ENCODE results near the gene POU3F1. TPM values are rescaled to one million over a fixed set of nuclear protein-coding genes. Genes with fewer than 3 reads are reported as not detected.

Gene POU3F1
- total RNA-seq, result not detected

- H3K27me3 Mint-ChIP-seq, result peaks cover 50% of the 10 kb centered on the region
Measured at GRCh38 chr1:38046333-38046883, at the start of gene POU3F1. POU3F1 (minus strand) TSS chr1:38046793; CDS start chr1:38046743, 50 bp downstream.

DNA sequence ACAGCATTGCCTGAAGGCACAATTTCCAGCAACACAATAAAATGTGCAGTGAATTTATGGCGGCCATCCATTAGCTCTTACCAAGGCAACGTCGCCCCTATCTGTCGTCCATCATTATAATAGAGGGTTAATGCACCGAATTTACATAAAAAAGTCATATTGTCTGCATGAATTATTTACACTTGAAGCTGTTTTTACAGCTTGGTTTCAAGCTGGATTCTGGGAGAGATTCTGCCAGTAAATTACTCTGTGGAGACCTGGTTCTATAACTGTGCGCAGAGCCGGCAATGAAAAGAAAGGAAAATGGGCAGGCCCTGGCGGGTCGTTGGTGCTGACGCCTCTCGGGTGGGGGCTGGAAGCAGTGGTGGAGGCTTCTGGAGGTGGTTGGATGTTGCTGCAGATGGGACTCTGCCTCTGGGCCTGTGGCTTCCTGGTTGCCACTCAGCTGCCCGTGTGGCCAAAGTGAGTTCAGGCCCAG, 48.9 kb upstream of the POU3F1 start:
- Mint-ChIP-seq H3K27me3 (peaks cover 18% of the 10 kb centered on the region), H3K36me3 (ENCODE audit: low read depth) (no peaks in the 10 kb centered on the region), H3K4me3 (no peak overlapping the region), H3K27ac (no peak overlapping the region), H3K9me3 (no peaks in the 10 kb centered on the region), H3K4me1 (no peaks in the 10 kb centered on the region)
- POLR2A ChIA-PET, result no interaction called here
- CTCF ChIA-PET, result interaction anchor here (1.1 kb wide), 1 partner anchor 19 kb away, joined by 3 read pairs; no protein-coding TSS in a partner anchor
- DNase-seq, result no peak

More at GRCh38 chr1:38046333-38046883, at the start of gene POU3F1:
- H3K9me3 Mint-ChIP-seq, result no peaks in the 10 kb centered on the region
- peak within 1 kb of the TSS; percentile 46 for H3K27ac Mint-ChIP-seq
- POLR2A ChIA-PET, result interaction anchor here (0.6 kb wide), 1 partner anchor 981 kb away, joined by 5 read pairs; no protein-coding TSS in a partner anchor
- H3K4me3 Mint-ChIP-seq, result peak within 1 kb of the TSS; percentile 70
- no peak for DNase-seq
- H3K36me3 Mint-ChIP-seq (ENCODE audit: low read depth), result no peaks in the 10 kb centered on the region
- H3K4me1 Mint-ChIP-seq, result peaks cover 7% of the 10 kb centered on the region
- CTCF ChIA-PET, result no interaction called here

- ChIA-PET CTCF (interaction anchor here (1.1 kb wide), 1 partner anchor 20 kb away, joined by 3 read pairs; no protein-coding TSS in a partner anchor), POLR2A (no interaction called here)
- no peaks in the 10 kb centered on the region for H3K9me3 Mint-ChIP-seq
- no peaks in the 10 kb centered on the region for H3K36me3 Mint-ChIP-seq (ENCODE audit: low read depth)
- H3K27ac Mint-ChIP-seq, result no peak overlapping the region
- no peak for DNase-seq
- H3K4me3 Mint-ChIP-seq, result no peak overlapping the region
- peaks cover 20% of the 10 kb centered on the region for H3K27me3 Mint-ChIP-seq
- no peaks in the 10 kb centered on the region for H3K4me1 Mint-ChIP-seq
Measured at GRCh38 chr1:38094711-38095290, 48.2 kb upstream of the POU3F1 start.

- ChIA-PET CTCF (no interaction called here), POLR2A (no interaction called here)
- Mint-ChIP-seq H3K9me3 (no peaks in the 10 kb centered on the region), H3K4me1 (no peaks in the 10 kb centered on the region), H3K27me3 (peaks cover 19% of the 10 kb centered on the region), H3K4me3 (no peak overlapping the region), H3K36me3 (ENCODE audit: low read depth) (no peaks in the 10 kb centered on the region), H3K27ac (no peak overlapping the region)
- DNase-seq, result no peak
Measured at GRCh38 chr1:38093569-38094520, 47.3 kb upstream of the POU3F1 start.

DNA sequence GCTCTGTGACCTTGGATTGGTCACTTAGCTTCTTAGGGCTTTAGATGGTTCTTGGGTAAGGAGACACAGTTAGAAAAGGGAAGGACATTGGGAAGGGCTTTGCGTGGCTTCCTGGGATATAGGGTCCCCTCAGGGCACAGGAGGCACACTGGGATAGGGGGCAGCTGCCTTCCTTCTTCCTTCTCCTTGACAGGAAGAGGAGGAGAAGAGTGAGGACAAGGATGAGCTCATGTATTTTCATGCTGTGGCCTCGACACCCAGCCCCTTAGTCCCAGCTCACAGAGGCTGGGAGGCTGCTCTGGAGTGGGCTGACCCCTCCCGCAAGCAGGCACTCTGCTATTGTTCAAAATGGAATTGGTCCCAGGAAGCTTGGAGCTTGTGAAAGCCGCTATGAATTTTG, 45.7 kb upstream of the POU3F1 start:
- Mint-ChIP-seq H3K27ac (no peak overlapping the region), H3K36me3 (ENCODE audit: low read depth) (no peaks in the 10 kb centered on the region), H3K4me1 (no peaks in the 10 kb centered on the region), H3K27me3 (peaks cover 19% of the 10 kb centered on the region), H3K4me3 (no peak overlapping the region), H3K9me3 (no peaks in the 10 kb centered on the region)
- ChIA-PET POLR2A (no interaction called here), CTCF (interaction anchor here (1.3 kb wide), 1 partner anchor 10 kb away, joined by 3 read pairs; no protein-coding TSS in a partner anchor)
- no peak for DNase-seq

DNA sequence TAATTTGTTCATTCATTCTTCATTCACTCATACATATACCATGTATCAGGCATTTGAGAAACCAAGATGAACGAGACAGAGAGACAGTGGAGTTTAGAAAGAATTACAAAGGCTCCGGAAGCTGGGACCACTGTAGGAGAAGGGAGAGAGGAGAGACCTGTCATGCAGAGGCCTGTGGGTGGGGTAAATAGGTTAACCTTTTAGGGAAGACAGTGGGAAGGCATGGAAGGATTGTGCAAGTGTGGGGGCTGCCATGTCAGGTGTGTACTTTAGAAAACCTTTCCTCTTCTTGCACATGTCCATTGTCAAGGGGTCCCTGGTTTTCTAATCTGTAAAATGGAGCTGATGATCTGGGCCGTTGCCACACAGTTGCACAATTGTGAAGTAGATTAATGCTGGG, 44.2 kb upstream of the POU3F1 start:
- CTCF ChIA-PET, result interaction anchor here (1.3 kb wide), 1 partner anchor 8 kb away, joined by 3 read pairs; no protein-coding TSS in a partner anchor
- POLR2A ChIA-PET, result no interaction called here

GRCh38 chr1:38089712-38090360, 43.2 kb upstream of the POU3F1 start:
- DNase-seq, result no peak
- Mint-ChIP-seq H3K4me3 (no peak overlapping the region), H3K4me1 (no peaks in the 10 kb centered on the region), H3K27ac (no peak overlapping the region), H3K36me3 (ENCODE audit: low read depth) (no peaks in the 10 kb centered on the region), H3K27me3 (peaks cover 18% of the 10 kb centered on the region), H3K9me3 (no peaks in the 10 kb centered on the region)
- CTCF ChIA-PET, result no interaction called here
- POLR2A ChIA-PET, result no interaction called here

More for the DNA sequence above, 44.2 kb upstream of the POU3F1 start:
- no peak overlapping the region for H3K4me3 Mint-ChIP-seq
- H3K27me3 Mint-ChIP-seq, result peaks cover 19% of the 10 kb centered on the region
- DNase-seq, result no peak
- H3K4me1 Mint-ChIP-seq, result no peaks in the 10 kb centered on the region
- H3K9me3 Mint-ChIP-seq, result no peaks in the 10 kb centered on the region
- no peaks in the 10 kb centered on the region for H3K36me3 Mint-ChIP-seq (ENCODE audit: low read depth)
- no peak overlapping the region for H3K27ac Mint-ChIP-seq

- Mint-ChIP-seq H3K27me3 (peaks cover 13% of the 10 kb centered on the region), H3K9me3 (no peaks in the 10 kb centered on the region), H3K36me3 (ENCODE audit: low read depth) (no peaks in the 10 kb centered on the region), H3K4me3 (no peak overlapping the region), H3K27ac (no peak overlapping the region), H3K4me1 (no peaks in the 10 kb centered on the region)
- ChIA-PET CTCF (no interaction called here), POLR2A (no interaction called here)
- DNase-seq, result no peak
Measured at GRCh38 chr1:38088791-38089190, 42.2 kb upstream of the POU3F1 start.

- no peak for DNase-seq
- Mint-ChIP-seq H3K4me1 (no peaks in the 10 kb centered on the region), H3K9me3 (no peaks in the 10 kb centered on the region), H3K4me3 (no peak overlapping the region), H3K36me3 (ENCODE audit: low read depth) (no peaks in the 10 kb centered on the region), H3K27me3 (peaks cover 9% of the 10 kb centered on the region), H3K27ac (no peak overlapping the region)
- ChIA-PET POLR2A (no interaction called here), CTCF (no interaction called here)
Measured at GRCh38 chr1:38088366-38088765, 41.8 kb upstream of the POU3F1 start.

- H3K27ac Mint-ChIP-seq, result no peak overlapping the region
- ChIA-PET POLR2A (no interaction called here), CTCF (no interaction called here)
- no peaks in the 10 kb centered on the region for H3K9me3 Mint-ChIP-seq
- H3K4me1 Mint-ChIP-seq, result no peaks in the 10 kb centered on the region
- peaks cover 5% of the 10 kb centered on the region for H3K27me3 Mint-ChIP-seq
- H3K36me3 Mint-ChIP-seq (ENCODE audit: low read depth), result no peaks in the 10 kb centered on the region
- no peak for DNase-seq
- H3K4me3 Mint-ChIP-seq, result no peak overlapping the region
Measured at GRCh38 chr1:38087676-38088075, 41.1 kb upstream of the POU3F1 start.

GRCh38 chr1:38085666-38086330, 39.2 kb upstream of the POU3F1 start:
- no peaks in the 10 kb centered on the region for H3K4me1 Mint-ChIP-seq
- H3K36me3 Mint-ChIP-seq (ENCODE audit: low read depth), result no peaks in the 10 kb centered on the region
- H3K4me3 Mint-ChIP-seq, result no peak overlapping the region
- no peaks in the 10 kb centered on the region for H3K9me3 Mint-ChIP-seq
- H3K27me3 Mint-ChIP-seq, result peaks cover 5% of the 10 kb centered on the region
- no peak for DNase-seq
- H3K27ac Mint-ChIP-seq, result no peak overlapping the region
- ChIA-PET POLR2A (no interaction called here), CTCF (no interaction called here)

DNA sequence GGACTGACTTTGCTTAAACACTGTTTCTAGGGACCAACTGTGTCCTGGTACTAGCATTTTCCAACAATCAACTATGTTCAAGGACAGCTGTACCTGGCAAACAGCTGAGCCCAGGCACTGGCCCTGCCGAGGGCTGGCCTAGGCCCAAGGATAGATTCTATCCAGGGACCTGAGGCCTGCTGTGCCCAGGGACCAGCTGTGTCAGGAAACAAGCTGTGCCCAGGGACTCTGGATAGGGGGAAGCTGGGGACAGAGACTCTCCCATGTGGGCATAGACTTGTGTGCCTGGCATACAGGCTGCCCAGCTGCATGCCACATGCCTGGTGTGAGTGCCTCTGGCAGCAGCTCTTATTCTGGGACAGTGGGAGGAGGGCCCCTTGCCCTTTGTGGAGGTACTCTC, 38.1 kb upstream of the POU3F1 start:
- DNase-seq, result no peak
- Mint-ChIP-seq H3K9me3 (no peaks in the 10 kb centered on the region), H3K27ac (no peak overlapping the region), H3K4me3 (no peak overlapping the region), H3K4me1 (no peaks in the 10 kb centered on the region), H3K36me3 (ENCODE audit: low read depth) (no peaks in the 10 kb centered on the region), H3K27me3 (no peaks in the 10 kb centered on the region)
- ChIA-PET CTCF (no interaction called here), POLR2A (no interaction called here)
